ENCODE measurements around the gene COL4A2.
"Not testable (repeated sequence)": the region's sequence is repeated elsewhere in the genome, so short reads cannot be mapped to it uniquely, and the experiment has no call there.

Gene COL4A2

GRCh38 chr13:110483386-110483968 lies 176.4 kb downstream of the COL4A2 start:
- no peak for DNase-seq

GRCh38 chr13:110484290-110485048 lies 177.4 kb downstream of the COL4A2 start:
- no peak for DNase-seq

GRCh38 chr13:110485604-110486003 lies 178.5 kb downstream of the COL4A2 start:
- DNase-seq = no peak

- no peak for DNase-seq
These were observed 179.1 kb downstream of the COL4A2 start for GRCh38 chr13:110486061-110486715.

- not testable (repeated sequence) for DNase-seq
These were observed 179.8 kb downstream of the COL4A2 start for GRCh38 chr13:110486880-110487279.

- DNase-seq = no peak
These were observed 183.1 kb downstream of the COL4A2 start for GRCh38 chr13:110490009-110490770.

- no peak for DNase-seq
These were observed 185.0 kb downstream of the COL4A2 start for GRCh38 chr13:110491869-110492678.

GRCh38 chr13:110492679-110493593 lies 185.9 kb downstream of the COL4A2 start:
- DNase-seq = no peak

GRCh38 chr13:110493613-110494012 lies 186.5 kb downstream of the COL4A2 start:
- DNase-seq = no peak

- DNase-seq = no peak
These were observed 188.3 kb downstream of the COL4A2 start for GRCh38 chr13:110495376-110495775.

GRCh38 chr13:110495881-110496280 lies 188.8 kb downstream of the COL4A2 start:
- no peak for DNase-seq

- no peak for DNase-seq
These were observed 189.2 kb downstream of the COL4A2 start for GRCh38 chr13:110496281-110496680.

GRCh38 chr13:110497003-110497402 lies 189.9 kb downstream of the COL4A2 start:
- no peak for DNase-seq

- DNase-seq = not testable (repeated sequence)
These were observed 190.8 kb downstream of the COL4A2 start for GRCh38 chr13:110497896-110498295.

GRCh38 chr13:110498327-110498726 lies 191.2 kb downstream of the COL4A2 start:
- DNase-seq = no peak

- no peak for DNase-seq
These were observed 191.7 kb downstream of the COL4A2 start for GRCh38 chr13:110498765-110499164.

GRCh38 chr13:110499621-110500281 lies 192.7 kb downstream of the COL4A2 start:
- DNase-seq = no peak

- DNase-seq = no peak
These were observed 193.3 kb downstream of the COL4A2 start for GRCh38 chr13:110500341-110500740.

GRCh38 chr13:110501188-110501587 lies 194.1 kb downstream of the COL4A2 start:
- no peak for DNase-seq

GRCh38 chr13:110503037-110503901 lies 196.2 kb downstream of the COL4A2 start:
- DNase-seq = no peak

Measured in CD4-positive, alpha-beta T cell treated with Interleukin-10 for 1 hour (primary cell).